HG03432 (cell line): ENCODE data around the gene ZNF503.
"Not testable (repeated sequence)": the region's sequence is repeated elsewhere in the genome, so short reads cannot be mapped to it uniquely, and the experiment has no call there.

Experiments
- ATAC-seq: cut with Tn5 transposase; IDR thresholded peaks from one replicate; pipeline ENCODE4 v1.9.1; 2021; ENCODE audit warnings: mild to moderate bottlenecking, moderate library complexity; ENCODE audit not compliant: unreplicated experiment

The ZNF503 gene

GRCh38 chr10:75396631-75397495, 4.7 kb downstream of the ZNF503 start:
- ATAC-seq = no peak

GRCh38 chr10:75395932-75396630, 5.5 kb downstream of the ZNF503 start:
- ATAC-seq = no peak

- ATAC-seq = no peak
These were observed 6.3 kb downstream of the ZNF503 start for GRCh38 chr10:75395066-75395931.

GRCh38 chr10:75394221-75394620, 7.3 kb downstream of the ZNF503 start:
- ATAC-seq = no peak

DNA sequence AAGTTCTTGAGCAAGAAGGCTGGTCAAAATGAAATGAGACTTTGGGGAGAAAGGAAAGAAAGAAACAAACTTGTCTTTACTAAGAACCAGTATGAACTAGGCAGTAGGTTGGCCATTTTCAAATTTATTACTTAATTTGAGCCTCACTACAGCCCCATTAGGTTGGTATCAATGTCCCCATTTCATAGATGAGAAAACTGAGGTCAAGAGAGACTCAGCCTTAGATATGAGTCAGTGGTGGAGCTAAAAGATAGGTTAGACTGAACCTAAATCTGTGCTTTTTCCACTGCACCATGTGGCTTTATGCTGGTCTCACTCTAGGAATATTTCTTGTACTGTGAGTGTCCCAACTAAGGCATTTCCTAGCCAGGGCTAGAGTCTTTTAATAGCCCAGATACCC, 8.8 kb downstream of the ZNF503 start:
- no peak for ATAC-seq

- no peak for ATAC-seq
These were observed 9.3 kb downstream of the ZNF503 start for GRCh38 chr10:75392271-75392670.

- no peak for ATAC-seq
These were observed 11.4 kb downstream of the ZNF503 start for GRCh38 chr10:75390178-75390577.

GRCh38 chr10:75388082-75388481, 13.5 kb downstream of the ZNF503 start:
- ATAC-seq = no peak

- ATAC-seq = no peak
These were observed 15.4 kb downstream of the ZNF503 start for GRCh38 chr10:75386128-75386527.

DNA sequence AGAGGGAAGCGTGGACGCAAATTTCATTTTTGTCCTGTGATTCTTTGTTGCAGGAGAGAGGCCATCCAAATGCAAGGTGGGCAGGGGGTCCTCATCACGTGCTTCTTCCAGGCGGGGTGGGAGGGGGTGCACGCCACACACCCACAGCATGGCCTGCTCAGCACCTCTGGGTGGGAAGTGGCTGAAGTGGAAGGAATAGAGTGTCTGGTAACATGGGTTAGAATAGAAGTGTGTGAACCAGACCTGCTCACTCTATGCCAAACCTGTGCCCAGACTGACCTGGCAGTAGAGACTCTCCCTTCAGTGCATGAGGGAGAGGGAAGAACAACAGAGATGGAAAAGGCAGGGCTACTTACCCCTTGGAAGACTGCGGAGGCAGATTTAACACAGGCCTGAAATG, 21.7 kb downstream of the ZNF503 start:
- no peak for ATAC-seq

DNA sequence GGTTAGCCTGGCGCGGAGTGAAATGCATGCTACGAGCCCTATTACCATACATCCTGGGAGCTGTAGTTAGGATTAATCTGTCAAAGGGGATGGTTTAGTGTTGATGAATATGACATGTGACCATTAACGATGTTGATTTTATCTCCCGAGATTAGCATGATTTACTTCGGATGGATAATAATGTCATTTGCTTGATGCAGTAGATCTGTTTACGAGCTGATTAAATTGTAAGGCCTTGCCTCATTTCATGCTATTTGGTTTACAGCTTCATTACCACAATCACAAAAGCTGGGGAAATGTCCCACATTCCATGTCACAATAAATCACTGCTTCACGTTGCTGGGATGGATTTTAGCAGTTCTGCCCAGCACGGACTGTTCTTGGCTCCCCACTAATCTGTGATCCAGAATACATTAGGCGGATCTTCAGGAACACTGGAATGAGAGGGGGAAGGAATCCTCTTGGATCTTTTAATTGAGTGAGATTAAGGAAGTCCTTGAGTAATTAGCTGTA, 22.3 kb downstream of the ZNF503 start:
- no peak for ATAC-seq

DNA sequence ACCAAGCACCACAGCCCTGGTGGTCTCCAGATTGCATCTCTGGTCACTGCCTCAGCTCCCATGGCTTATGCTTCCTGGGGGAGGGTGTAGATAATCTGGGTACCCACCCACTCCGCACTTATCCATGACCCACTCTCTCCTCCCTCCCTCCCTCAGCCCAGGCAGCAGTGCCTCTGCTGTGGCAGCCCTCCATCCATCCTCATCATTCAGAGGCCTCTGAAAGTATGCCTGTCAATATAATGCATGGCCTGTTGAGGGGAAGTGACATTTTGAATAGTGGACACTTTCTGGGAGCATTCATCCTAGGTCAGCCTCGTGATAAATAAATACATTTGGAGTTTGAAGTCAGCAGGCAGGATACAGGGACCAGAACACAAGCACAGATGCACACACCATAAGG, 23.2 kb downstream of the ZNF503 start:
- ATAC-seq = no peak

DNA sequence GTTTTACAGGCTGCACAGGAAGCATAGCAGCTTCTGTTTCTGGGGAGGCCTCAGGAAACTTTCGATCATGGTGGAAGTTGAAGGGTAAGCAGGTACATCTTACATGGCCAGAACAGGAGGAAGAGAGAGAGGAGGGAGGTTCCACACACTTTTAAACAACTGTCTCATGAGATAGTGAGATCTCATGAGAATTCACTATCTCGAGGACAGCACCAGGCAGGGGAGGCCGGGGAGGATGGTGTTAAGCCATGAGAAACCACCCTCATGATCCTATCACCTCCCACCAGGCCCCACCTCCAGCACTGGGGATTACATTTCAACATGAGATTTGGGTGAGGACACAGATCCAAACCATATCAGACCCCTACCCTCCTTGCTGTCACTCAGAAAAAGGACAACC, 23.7 kb downstream of the ZNF503 start:
- no peak for ATAC-seq

- ATAC-seq = peak; percentile 94
These were observed 25.7 kb downstream of the ZNF503 start for GRCh38 chr10:75375838-75376237.

- no peak for ATAC-seq
These were observed 30.6 kb downstream of the ZNF503 start for GRCh38 chr10:75371010-75371409.

DNA sequence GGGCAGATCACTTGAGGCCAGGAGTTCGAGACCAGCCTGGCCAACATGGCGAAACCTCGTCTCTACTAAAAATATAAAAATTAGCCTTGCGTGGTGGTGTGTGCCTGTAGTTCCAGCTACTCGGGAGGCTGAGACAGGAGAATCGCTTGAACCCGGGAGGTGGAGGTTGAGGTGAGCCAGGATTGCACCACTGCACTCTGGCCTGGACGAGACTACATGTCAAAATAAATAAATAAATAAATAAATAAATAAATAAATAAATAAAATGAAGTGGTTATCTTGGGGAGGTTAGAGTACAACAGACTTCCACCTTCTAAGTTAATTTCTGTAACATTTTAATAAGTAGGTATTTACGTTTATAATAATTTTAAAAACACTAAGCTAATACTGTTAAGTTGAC, 31.7 kb downstream of the ZNF503 start:
- not testable (repeated sequence) for ATAC-seq

DNA sequence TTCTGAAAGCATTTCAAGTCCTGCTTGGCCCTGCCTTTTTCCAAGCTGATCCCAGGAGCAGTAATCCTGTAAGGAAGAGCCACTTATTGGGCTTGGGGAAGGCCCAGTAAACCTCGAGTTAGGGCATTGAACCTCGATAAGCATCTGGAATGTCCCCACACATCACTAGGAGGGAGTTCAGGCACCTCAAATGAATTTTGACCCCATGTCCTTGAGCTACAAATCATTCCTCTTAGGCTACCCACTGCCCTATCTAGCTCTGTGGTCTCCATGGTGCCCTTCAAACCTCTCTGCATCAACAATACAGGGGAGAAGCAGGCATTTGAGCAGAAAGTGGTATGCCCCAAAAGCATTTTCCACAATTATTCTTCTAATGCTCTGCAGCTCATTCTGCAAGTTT, 33.7 kb downstream of the ZNF503 start:
- ATAC-seq = no peak

DNA sequence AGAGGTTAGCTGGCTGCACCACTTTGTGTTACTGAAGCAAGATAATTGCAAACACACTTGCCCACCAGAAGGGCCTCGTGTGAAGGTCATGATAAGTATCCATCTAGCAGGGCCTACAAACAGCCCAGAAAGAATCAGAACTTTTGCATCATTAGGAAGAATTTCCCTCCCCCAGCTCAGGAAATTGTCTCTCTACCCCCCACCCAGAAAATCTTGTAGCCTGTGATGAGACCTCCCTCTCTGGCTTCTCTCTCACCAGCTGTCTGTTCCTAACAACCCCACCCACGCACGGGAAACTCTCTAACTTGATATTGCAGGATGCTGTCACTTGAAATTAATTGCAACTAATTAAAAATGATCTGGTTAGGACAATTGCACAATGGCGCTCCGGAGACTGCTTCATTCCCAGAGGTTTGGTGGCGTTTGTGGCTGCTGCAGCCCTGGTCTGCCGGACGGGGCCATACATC, 34.5 kb downstream of the ZNF503 start:
- no peak for ATAC-seq

DNA sequence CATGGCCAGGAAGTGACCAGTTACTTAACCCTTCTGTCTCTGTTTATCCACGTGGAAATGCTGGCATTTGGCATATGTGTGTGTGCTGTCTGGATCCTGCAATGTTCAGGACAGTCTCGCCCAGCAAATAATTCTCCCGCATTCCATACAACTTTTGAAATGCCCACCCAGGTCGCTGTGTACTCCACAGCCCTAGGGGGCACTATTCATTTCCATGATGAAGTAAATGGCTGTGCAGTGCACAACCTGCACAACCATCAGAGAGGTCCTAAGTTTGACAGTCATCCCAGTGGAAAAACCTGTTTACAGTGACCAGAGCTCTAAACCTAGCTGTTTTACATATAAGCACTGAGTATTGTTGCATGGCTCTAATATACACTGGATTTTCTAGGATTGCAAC, 38.1 kb downstream of the ZNF503 start:
- ATAC-seq = no peak

- not testable (repeated sequence) for ATAC-seq
These were observed 41.7 kb downstream of the ZNF503 start for GRCh38 chr10:75359876-75360275.

- no peak for ATAC-seq
These were observed 42.6 kb downstream of the ZNF503 start for GRCh38 chr10:75358835-75359421.
